ENCODE results near the gene DCAF8. TPM values are rescaled to one million over a fixed set of nuclear protein-coding genes. Genes with fewer than 3 reads are reported as not detected.

DCAF8 gene
- 40.3 to 54.8 TPM (median 47.8 TPM) in 5 replicates for total RNA-seq (2022; extraction: Qiagen RNA extraction; ENCODE audit: low read depth)

GRCh38 chr1:160261893-160262794, at the start of gene DCAF8:
Gene DCAF8, minus strand, starts transcription at chr1:160262549. Its CDS starts 18,541 bp downstream, at chr1:160244008.

GRCh38 chr1:160284782-160285344, 22.5 kb upstream of the DCAF8 start, which contains the start of gene PEX19:
Gene PEX19, minus strand, starts transcription at chr1:160285133. Its CDS starts 9 bp downstream, at chr1:160285124.

GRCh38 chr1:160205242-160206035, 56.9 kb downstream of the DCAF8 start, which contains the start of gene PEA15:
Gene PEA15, plus strand, starts transcription at chr1:160205384. Its CDS starts 6,161 bp downstream, at chr1:160211545.

GRCh38 chr1:160189649-160190625, 72.4 kb downstream of the DCAF8 start, which contains the start of gene CASQ1:
Gene CASQ1, plus strand, starts transcription at chr1:160190575. Its CDS starts 177 bp downstream, at chr1:160190752.

Other genes starting within 250 kb of the DCAF8 start
- 4.0 to 4.8 TPM (median 4.5 TPM) in 5 replicates for gene PIGM, start 230.6 kb downstream of the DCAF8 start, total RNA-seq (2022; extraction: Qiagen RNA extraction; ENCODE audit: low read depth)
- not detected in 5 replicates for gene KCNJ10, start 192.4 kb downstream of the DCAF8 start, total RNA-seq (2022; extraction: Qiagen RNA extraction; ENCODE audit: low read depth)
- gene KCNJ9, start 181.0 kb downstream of the DCAF8 start, total RNA-seq (2022; extraction: Qiagen RNA extraction; ENCODE audit: low read depth) = not detected in 5 replicates
- gene IGSF8, start 163.9 kb downstream of the DCAF8 start, total RNA-seq (2022; extraction: Qiagen RNA extraction; ENCODE audit: low read depth) = 6.1 to 9.4 TPM (median 8.9 TPM) in 5 replicates
- 0.03 to 0.18 TPM (median 0.06 TPM) in 4 of 5 replicates, not detected in the other for gene ATP1A2, start 146.8 kb downstream of the DCAF8 start, total RNA-seq (2022; extraction: Qiagen RNA extraction; ENCODE audit: low read depth)
- gene ATP1A4, start 110.9 kb downstream of the DCAF8 start, total RNA-seq (2022; extraction: Qiagen RNA extraction; ENCODE audit: low read depth) = not detected in 5 replicates
- gene CASQ1, start 72.0 kb downstream of the DCAF8 start, total RNA-seq (2022; extraction: Qiagen RNA extraction; ENCODE audit: low read depth) = not detected in 5 replicates
- 166 to 186 TPM (median 176 TPM) in 5 replicates for gene PEA15, start 57.2 kb downstream of the DCAF8 start, total RNA-seq (2022; extraction: Qiagen RNA extraction; ENCODE audit: low read depth)
- gene PEX19, start 22.6 kb upstream of the DCAF8 start, total RNA-seq (2022; extraction: Qiagen RNA extraction; ENCODE audit: low read depth) = 17.6 to 26.6 TPM (median 25.1 TPM) in 5 replicates
- gene COPA, start 80.7 kb upstream of the DCAF8 start, total RNA-seq (2022; extraction: Qiagen RNA extraction; ENCODE audit: low read depth) = 80.3 to 97.4 TPM (median 81.0 TPM) in 5 replicates
- 38.8 to 49.7 TPM (median 45.4 TPM) in 5 replicates for gene NCSTN, start 80.8 kb upstream of the DCAF8 start, total RNA-seq (2022; extraction: Qiagen RNA extraction; ENCODE audit: low read depth)
- gene NHLH1, start 104.5 kb upstream of the DCAF8 start, total RNA-seq (2022; extraction: Qiagen RNA extraction; ENCODE audit: low read depth) = 0.30 to 0.51 TPM (median 0.38 TPM) in 5 replicates
- gene VANGL2, start 138.0 kb upstream of the DCAF8 start, total RNA-seq (2022; extraction: Qiagen RNA extraction; ENCODE audit: low read depth) = 0.69 to 1.0 TPM (median 0.84 TPM) in 5 replicates